Hypothalamus (tissue), 51 donors: ENCODE data around the gene ADGRV1.
"Not testable (repeated sequence)": the region's sequence is repeated elsewhere in the genome, so short reads cannot be mapped to it uniquely, and the experiment has no call there.

Experiments used
- DNase-seq, 51 donors: peaks; one replicate each; lab custom pipeline; 2025; lab: John Stamatoyannopoulos, UW

Gene ADGRV1

DNA sequence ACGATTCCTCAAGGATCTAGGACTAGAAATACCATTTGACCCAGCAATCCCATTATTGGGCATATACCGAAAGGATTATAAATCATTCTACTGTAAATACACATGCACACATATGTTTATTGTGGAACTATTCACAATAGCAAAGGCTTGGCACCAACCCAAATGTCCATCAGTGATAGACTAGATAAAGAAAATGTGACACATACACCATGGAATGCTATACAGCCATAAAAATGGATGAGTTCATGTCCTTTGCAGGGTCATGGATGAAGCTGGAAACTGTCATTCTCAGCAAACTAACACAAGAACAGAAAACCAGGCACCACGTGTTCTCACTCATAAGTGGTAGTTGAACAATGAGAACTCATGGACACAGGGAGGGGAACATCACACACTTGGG is 241.9 kb downstream of the ADGRV1 start:
- DNase-seq, result not testable (repeated sequence)

GRCh38 chr5:90802474-90803317 is 244.1 kb downstream of the ADGRV1 start:
- DNase-seq, result peak in 1 of 51 donors; percentile 2

- DNase-seq, result no peak
Measured at GRCh38 chr5:90803381-90803780, 244.8 kb downstream of the ADGRV1 start.

DNA sequence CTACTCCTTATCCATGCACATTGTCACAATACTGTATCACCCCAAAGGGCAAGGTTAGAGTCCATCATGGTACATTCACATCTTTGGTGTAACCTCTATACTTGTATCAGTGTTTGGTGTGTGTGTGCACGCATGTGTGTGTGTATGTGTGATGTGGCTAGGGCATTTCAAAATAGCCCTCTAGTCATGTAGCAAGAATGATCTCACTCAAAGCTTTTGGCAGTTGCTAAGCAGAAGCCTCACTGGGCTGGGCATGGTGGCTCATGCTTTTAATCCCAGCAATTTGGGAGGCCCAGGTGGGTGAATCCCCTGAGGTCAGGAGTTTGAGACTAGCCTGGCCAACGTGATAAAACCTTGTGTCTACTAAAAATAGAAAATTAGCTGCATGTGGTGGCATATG is 245.3 kb downstream of the ADGRV1 start:
- DNase-seq, result no peak

GRCh38 chr5:90807496-90807895 is 248.9 kb downstream of the ADGRV1 start:
- DNase-seq, result no peak

- no peak for DNase-seq
Measured at GRCh38 chr5:90809311-90810056, 250.9 kb downstream of the ADGRV1 start.

DNA sequence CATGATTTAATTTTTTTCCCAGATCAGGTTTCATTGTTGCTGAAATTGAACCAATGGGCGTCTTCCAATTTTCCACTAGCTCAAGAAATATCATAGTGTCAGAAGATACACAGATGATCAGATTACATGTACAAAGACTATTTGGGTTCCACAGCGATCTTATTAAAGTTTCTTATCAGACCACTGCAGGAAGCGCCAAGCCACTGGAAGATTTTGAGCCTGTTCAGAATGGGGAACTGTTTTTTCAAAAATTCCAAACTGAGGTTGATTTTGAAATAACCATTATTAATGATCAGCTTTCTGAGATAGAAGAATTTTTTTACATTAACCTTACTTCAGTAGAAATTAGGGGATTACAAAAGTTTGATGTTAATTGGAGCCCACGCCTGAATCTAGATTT is 251.6 kb downstream of the ADGRV1 start:
- DNase-seq, result no peak

GRCh38 chr5:90813392-90813791 is 254.8 kb downstream of the ADGRV1 start:
- DNase-seq, result no peak

GRCh38 chr5:90822062-90822461 is 263.5 kb downstream of the ADGRV1 start:
- DNase-seq, result not testable (repeated sequence)

GRCh38 chr5:90824436-90824835 is 265.8 kb downstream of the ADGRV1 start:
- no peak for DNase-seq

DNA sequence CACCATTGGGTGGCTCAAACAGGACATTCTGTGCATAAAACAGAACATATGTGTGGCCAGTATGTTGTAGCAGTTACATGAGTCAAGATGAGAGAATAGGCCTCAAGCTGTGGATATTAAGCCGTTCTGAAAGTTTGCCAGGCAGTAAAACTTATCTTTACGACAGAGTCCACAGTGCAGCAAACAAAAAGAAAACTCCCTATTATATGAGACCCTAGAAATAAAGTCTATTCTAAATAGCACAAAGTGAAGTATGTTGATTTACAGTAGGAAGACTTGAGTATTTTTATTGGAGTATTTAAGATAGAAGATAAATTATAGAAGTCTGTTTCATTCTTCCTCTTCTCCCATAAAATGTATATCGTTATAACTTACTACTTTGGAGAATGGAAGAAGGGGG is 271.5 kb downstream of the ADGRV1 start:
- no peak for DNase-seq

DNA sequence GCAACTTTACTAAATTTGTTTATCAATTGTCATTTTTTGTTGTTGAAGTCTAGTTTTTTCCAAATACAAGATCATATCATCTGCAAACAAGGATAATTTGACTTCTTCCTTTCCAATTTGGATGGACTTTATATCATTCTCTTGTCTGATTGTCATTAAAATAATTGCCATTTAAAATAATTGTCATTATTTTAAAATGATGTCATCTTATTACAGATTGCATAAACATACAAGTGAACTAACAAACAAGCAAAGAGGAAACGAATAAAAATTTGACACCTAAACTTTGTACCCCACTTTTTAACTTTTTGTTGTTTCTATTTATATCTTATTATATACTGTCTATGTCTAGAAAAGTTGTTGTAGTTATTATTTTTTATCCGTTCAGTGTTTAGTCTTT is 275.2 kb downstream of the ADGRV1 start:
- DNase-seq, result no peak

GRCh38 chr5:90834711-90835110 is 276.1 kb downstream of the ADGRV1 start:
- no peak for DNase-seq

GRCh38 chr5:90843443-90843842 is 284.8 kb downstream of the ADGRV1 start:
- DNase-seq, result no peak

- no peak for DNase-seq
Measured at GRCh38 chr5:90844931-90845330, 286.3 kb downstream of the ADGRV1 start.

- no peak for DNase-seq
Measured at GRCh38 chr5:90845723-90846554, 287.3 kb downstream of the ADGRV1 start.

GRCh38 chr5:90847606-90848005 is 289.0 kb downstream of the ADGRV1 start:
- not testable (repeated sequence) for DNase-seq

DNA sequence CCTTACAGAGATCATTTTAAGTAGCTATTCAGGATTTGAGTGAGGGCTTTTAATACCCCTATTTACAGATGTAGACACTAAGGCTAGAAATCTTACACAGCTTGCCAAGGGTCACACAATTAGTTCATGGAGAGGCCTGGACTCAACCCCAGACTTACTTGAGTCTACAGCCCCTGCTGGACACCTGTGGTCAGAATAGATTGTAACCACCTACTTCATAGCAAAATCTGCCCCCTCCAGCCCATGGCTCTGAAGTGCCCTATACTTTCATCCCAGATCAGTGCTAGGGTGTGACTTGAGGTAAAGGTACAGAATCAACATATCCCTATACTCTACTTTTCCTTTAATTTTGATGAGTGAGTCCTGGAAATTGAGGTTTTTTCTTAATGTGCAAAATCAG is 291.3 kb downstream of the ADGRV1 start:
- no peak for DNase-seq

GRCh38 chr5:90852531-90852930 is 293.9 kb downstream of the ADGRV1 start:
- DNase-seq, result no peak

GRCh38 chr5:90853750-90854149 is 295.2 kb downstream of the ADGRV1 start:
- DNase-seq, result no peak

GRCh38 chr5:90854169-90854568 is 295.6 kb downstream of the ADGRV1 start:
- DNase-seq, result no peak
